ENCODE results near the gene CNOT6.
"Not testable (repeated sequence)": the region's sequence is repeated elsewhere in the genome, so short reads cannot be mapped to it uniquely, and the experiment has no call there.

Gene CNOT6

GRCh38 chr5:180521101-180521500, 26.9 kb downstream of the CNOT6 start:
- no peak for DNase-seq (ENCODE audit: low spot score)

- no peak for DNase-seq (ENCODE audit: low spot score)
Observed at GRCh38 chr5:180521591-180521990, 27.4 kb downstream of the CNOT6 start.

GRCh38 chr5:180522330-180522729, 28.2 kb downstream of the CNOT6 start:
- DNase-seq (ENCODE audit: low spot score), result no peak

- no peak for DNase-seq (ENCODE audit: low spot score)
Observed at GRCh38 chr5:180523629-180524466, 29.7 kb downstream of the CNOT6 start.

GRCh38 chr5:180525399-180525798, 31.2 kb downstream of the CNOT6 start:
- no peak for DNase-seq (ENCODE audit: low spot score)

- DNase-seq (ENCODE audit: low spot score), result no peak
Observed at GRCh38 chr5:180526269-180526668, 32.1 kb downstream of the CNOT6 start.

GRCh38 chr5:180527659-180528058, 33.5 kb downstream of the CNOT6 start:
- no peak for DNase-seq (ENCODE audit: low spot score)

- not testable (repeated sequence) for DNase-seq (ENCODE audit: low spot score)
Observed at GRCh38 chr5:180531036-180531585, 36.9 kb downstream of the CNOT6 start.

GRCh38 chr5:180532268-180532667, 38.1 kb downstream of the CNOT6 start:
- no peak for DNase-seq (ENCODE audit: low spot score)

- DNase-seq (ENCODE audit: low spot score), result no peak
Observed at GRCh38 chr5:180533845-180534244, 39.7 kb downstream of the CNOT6 start.

GRCh38 chr5:180535573-180535972, 41.4 kb downstream of the CNOT6 start:
- no peak for DNase-seq (ENCODE audit: low spot score)

- DNase-seq (ENCODE audit: low spot score), result no peak
Observed at GRCh38 chr5:180540050-180540694, 46.0 kb downstream of the CNOT6 start.

- no peak for DNase-seq (ENCODE audit: low spot score)
Observed at GRCh38 chr5:180541710-180542109, 47.5 kb downstream of the CNOT6 start.

- no peak for DNase-seq (ENCODE audit: low spot score)
Observed at GRCh38 chr5:180545248-180545647, 51.1 kb downstream of the CNOT6 start.

- DNase-seq (ENCODE audit: low spot score), result no peak
Observed at GRCh38 chr5:180548563-180548962, 54.4 kb downstream of the CNOT6 start.

- no peak for DNase-seq (ENCODE audit: low spot score)
Observed at GRCh38 chr5:180553530-180553929, 59.4 kb downstream of the CNOT6 start.

GRCh38 chr5:180555168-180555921, 61.2 kb downstream of the CNOT6 start:
- DNase-seq (ENCODE audit: low spot score), result no peak

GRCh38 chr5:180557217-180557809, 63.1 kb downstream of the CNOT6 start:
- DNase-seq (ENCODE audit: low spot score), result no peak

- DNase-seq (ENCODE audit: low spot score), result no peak
Observed at GRCh38 chr5:180558232-180558631, 64.1 kb downstream of the CNOT6 start.

- no peak for DNase-seq (ENCODE audit: low spot score)
Observed at GRCh38 chr5:180563994-180564393, 69.8 kb downstream of the CNOT6 start.

- DNase-seq (ENCODE audit: low spot score), result no peak
Observed at GRCh38 chr5:180568914-180569313, 74.7 kb downstream of the CNOT6 start.

GRCh38 chr5:180575571-180575970, 81.4 kb downstream of the CNOT6 start:
- no peak for DNase-seq (ENCODE audit: low spot score)
